ENCODE results near the gene STOX1. TPM values are rescaled to one million over a fixed set of nuclear protein-coding genes. Genes with fewer than 3 reads are reported as not detected.
"Not testable (repeated sequence)": the region's sequence is repeated elsewhere in the genome, so short reads cannot be mapped to it uniquely, and the experiment has no call there.

The STOX1 gene
- total RNA-seq, 1 experiment from 2014 or later: 1.4 TPM

DNA sequence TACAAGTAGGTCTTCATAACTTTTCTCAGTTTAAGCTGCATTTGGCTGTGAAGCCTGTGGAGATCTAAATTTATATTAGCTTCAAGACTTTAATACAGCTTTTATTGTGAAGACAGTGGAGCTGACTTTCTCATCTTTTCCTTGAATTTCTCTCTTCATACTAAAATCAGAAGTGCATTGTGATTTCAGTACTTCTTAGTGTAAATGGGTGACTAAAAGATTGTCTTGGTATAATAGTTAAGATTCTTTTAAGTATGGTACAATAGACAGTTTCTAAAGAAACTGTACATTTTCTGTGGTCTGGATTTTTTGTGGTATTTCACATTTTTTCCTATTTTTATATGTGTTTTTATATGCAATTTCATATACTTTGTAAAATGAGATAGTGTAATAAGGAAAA is 107.7 kb downstream of the STOX1 start:
- Histone ChIP-seq H3F3A (ENCODE audit: low read length, unreplicated experiment) (no peaks in the 10 kb centered on the region), H3K27me3 (ENCODE audit: low read length) (no peaks in the 10 kb centered on the region), H3K4me1 (ENCODE audit: insufficient read depth, low read length) (no peaks in the 10 kb centered on the region), H3K4me3 (ENCODE audit: low read length) (no peak overlapping the region), H4K20me1 (ENCODE audit: low read length) (no peaks in the 10 kb centered on the region), H3K9me3 (ENCODE audit: low read length) (no peaks in the 10 kb centered on the region), H3K9me2 (replicated peaks; ENCODE audit: low read length) (no peaks in the 10 kb centered on the region), H3K36me3 (ENCODE audit: low read depth, low read length) (peaks cover 37% of the 10 kb centered on the region), H3K9ac (ENCODE audit: low read length) (no peak overlapping the region), H3K79me2 (ENCODE audit: low read length) (no peaks in the 10 kb centered on the region), H2AFZ (ENCODE audit: low read length) (no peak overlapping the region), H3K4me2 (ENCODE audit: low read length) (no peak overlapping the region), H3K27ac (ENCODE audit: low read length) (no peak overlapping the region)
- no peak for TF ChIP-seq EZH2phosphoT487 (IDR thresholded peaks at IDR 0.05; ENCODE audit: borderline replicate concordance, low read length)
- TF ChIP-seq, protein P1, sequence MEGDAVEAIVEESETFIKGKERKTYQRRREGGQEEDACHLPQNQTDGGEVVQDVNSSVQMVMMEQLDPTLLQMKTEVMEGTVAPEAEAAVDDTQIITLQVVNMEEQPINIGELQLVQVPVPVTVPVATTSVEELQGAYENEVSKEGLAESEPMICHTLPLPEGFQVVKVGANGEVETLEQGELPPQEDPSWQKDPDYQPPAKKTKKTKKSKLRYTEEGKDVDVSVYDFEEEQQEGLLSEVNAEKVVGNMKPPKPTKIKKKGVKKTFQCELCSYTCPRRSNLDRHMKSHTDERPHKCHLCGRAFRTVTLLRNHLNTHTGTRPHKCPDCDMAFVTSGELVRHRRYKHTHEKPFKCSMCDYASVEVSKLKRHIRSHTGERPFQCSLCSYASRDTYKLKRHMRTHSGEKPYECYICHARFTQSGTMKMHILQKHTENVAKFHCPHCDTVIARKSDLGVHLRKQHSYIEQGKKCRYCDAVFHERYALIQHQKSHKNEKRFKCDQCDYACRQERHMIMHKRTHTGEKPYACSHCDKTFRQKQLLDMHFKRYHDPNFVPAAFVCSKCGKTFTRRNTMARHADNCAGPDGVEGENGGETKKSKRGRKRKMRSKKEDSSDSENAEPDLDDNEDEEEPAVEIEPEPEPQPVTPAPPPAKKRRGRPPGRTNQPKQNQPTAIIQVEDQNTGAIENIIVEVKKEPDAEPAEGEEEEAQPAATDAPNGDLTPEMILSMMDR (conservative IDR thresholded peaks at IDR 0.05; ENCODE audit: low read depth, low read length): no peak
- no peak for TF ChIP-seq EZH2 (IDR thresholded peaks at IDR 0.05; ENCODE audit: low read length, unreplicated experiment)
- ChIA-PET CTCF (no interaction called here), POLR2A (ENCODE audit: unreplicated experiment) (no interaction called here)
- ATAC-seq: no peak
- intact Hi-C loops (cut with micrococcal nuclease): no loop called here
- DNase-seq: no peak
- no TSS peak for BruUV-seq (replicated peaks)

DNA sequence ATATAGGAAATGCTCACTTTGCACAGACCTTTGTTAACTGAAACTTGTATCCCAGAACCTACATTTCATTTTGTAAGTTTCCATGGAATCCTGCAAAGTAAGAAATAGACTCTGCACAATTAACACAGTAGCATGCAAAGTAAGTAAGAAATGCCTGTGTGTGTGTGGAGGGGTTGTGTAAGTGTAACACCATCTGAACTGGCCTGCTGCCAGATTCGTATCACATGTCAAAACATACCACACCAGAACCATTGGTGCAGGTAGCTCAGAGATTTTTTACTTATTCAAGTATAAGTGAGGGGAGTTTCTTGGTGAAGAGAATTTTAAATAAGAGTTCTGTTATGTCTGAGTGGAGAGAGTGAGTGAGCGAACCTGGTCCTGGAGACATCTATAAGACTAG is 110.8 kb downstream of the STOX1 start:
- CTCF ChIA-PET: no interaction called here
- no peak overlapping the region for H3K27ac ChIP-seq (ENCODE audit: low read length)
- no peaks in the 10 kb centered on the region for H3K9me3 ChIP-seq (ENCODE audit: low read length)
- ATAC-seq (no peak), DNase-seq (no peak)
- BruUV-seq (replicated peaks): no TSS peak
- H4K20me1 ChIP-seq (ENCODE audit: low read length): no peaks in the 10 kb centered on the region
- H3K4me1 ChIP-seq (ENCODE audit: insufficient read depth, low read length): no peaks in the 10 kb centered on the region
- no peak overlapping the region for H3K9ac ChIP-seq (ENCODE audit: low read length)
- no peak overlapping the region for H3K4me2 ChIP-seq (ENCODE audit: low read length)
- H3K4me3 ChIP-seq (ENCODE audit: low read length): no peak overlapping the region
- H3K9me2 ChIP-seq (replicated peaks; ENCODE audit: low read length): no peaks in the 10 kb centered on the region
- no peaks in the 10 kb centered on the region for H3K79me2 ChIP-seq (ENCODE audit: low read length)
- peaks cover 42% of the 10 kb centered on the region for H3K36me3 ChIP-seq (ENCODE audit: low read depth, low read length)
- POLR2A ChIA-PET (ENCODE audit: unreplicated experiment): no interaction called here
- no peak for TF ChIP-seq EZH2 (IDR thresholded peaks at IDR 0.05; ENCODE audit: low read length, unreplicated experiment)
- TF ChIP-seq EZH2phosphoT487 (IDR thresholded peaks at IDR 0.05; ENCODE audit: borderline replicate concordance, low read length): no peak
- TF ChIP-seq, protein P1 (conservative IDR thresholded peaks at IDR 0.05; ENCODE audit: low read depth, low read length): no peak
- no peak overlapping the region for H2AFZ ChIP-seq (ENCODE audit: low read length)
- no peaks in the 10 kb centered on the region for H3K27me3 ChIP-seq (ENCODE audit: low read length)
- no peaks in the 10 kb centered on the region for H3F3A ChIP-seq (ENCODE audit: low read length, unreplicated experiment)
- intact Hi-C loops (cut with micrococcal nuclease): no loop called here

DNA sequence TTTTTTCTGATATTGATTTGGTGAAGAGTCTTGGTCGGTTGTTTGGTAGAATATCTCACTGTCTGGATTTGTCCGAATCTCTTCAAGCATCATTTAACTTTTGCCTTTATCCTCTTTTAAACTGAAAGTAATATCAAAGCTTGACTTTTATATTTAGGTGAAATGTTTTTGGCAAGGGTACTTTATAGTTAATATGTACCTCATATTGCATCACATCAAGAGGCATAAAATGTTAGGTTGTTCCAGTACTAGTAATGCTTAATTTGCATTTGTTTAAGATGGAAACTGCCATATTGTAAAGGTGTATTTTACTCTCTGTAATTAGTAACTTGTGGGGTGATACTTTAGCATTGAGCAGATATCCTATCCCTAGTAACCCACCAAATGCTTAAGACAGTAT is 111.6 kb downstream of the STOX1 start:
- TF ChIP-seq EZH2 (IDR thresholded peaks at IDR 0.05; ENCODE audit: low read length, unreplicated experiment): no peak
- TF ChIP-seq, protein P1 (conservative IDR thresholded peaks at IDR 0.05; ENCODE audit: low read depth, low read length): no peak
- TF ChIP-seq EZH2phosphoT487 (IDR thresholded peaks at IDR 0.05; ENCODE audit: borderline replicate concordance, low read length): no peak
- Histone ChIP-seq H3K4me1 (ENCODE audit: insufficient read depth, low read length) (no peaks in the 10 kb centered on the region), H3K27ac (ENCODE audit: low read length) (no peak overlapping the region), H3K4me2 (ENCODE audit: low read length) (no peak overlapping the region), H2AFZ (ENCODE audit: low read length) (no peak overlapping the region), H3K27me3 (ENCODE audit: low read length) (no peaks in the 10 kb centered on the region), H3K9me2 (replicated peaks; ENCODE audit: low read length) (no peaks in the 10 kb centered on the region), H3F3A (ENCODE audit: low read length, unreplicated experiment) (no peaks in the 10 kb centered on the region), H3K9me3 (ENCODE audit: low read length) (no peaks in the 10 kb centered on the region), H3K79me2 (ENCODE audit: low read length) (no peaks in the 10 kb centered on the region), H3K9ac (ENCODE audit: low read length) (no peak overlapping the region), H3K4me3 (ENCODE audit: low read length) (no peak overlapping the region), H4K20me1 (ENCODE audit: low read length) (no peaks in the 10 kb centered on the region), H3K36me3 (ENCODE audit: low read depth, low read length) (peaks cover 38% of the 10 kb centered on the region)
- no peak for DNase-seq
- no TSS peak for BruUV-seq (replicated peaks)
- intact Hi-C loops (cut with micrococcal nuclease): no loop called here
- CTCF ChIA-PET: no interaction called here
- POLR2A ChIA-PET (ENCODE audit: unreplicated experiment): no interaction called here
- no peak for ATAC-seq

DNA sequence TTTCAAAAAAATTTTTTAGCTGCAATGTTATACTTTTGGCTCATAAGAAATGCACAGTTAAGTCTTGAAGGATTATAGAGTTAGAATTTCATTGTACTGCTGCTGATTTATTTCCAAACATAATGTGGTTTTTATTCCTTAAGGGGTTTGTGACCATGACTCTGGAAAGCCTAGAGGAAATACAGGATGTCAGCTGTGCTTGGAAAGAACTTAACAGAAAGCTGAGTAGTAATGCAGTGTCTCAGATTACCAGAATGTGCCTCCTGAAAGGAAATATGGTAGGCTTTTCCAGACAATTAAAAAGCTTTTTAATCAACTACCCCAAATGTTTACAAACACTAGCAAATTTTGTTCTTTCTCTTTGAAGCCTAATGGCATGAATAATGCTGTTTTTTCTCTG is 113.6 kb downstream of the STOX1 start:
- H3F3A ChIP-seq (ENCODE audit: low read length, unreplicated experiment); H3K27me3 ChIP-seq (ENCODE audit: low read length); intact Hi-C loops (cut with micrococcal nuclease); H3K9me3 ChIP-seq (ENCODE audit: low read length); BruUV-seq (replicated peaks); H4K20me1 ChIP-seq (ENCODE audit: low read length); H3K79me2 ChIP-seq (ENCODE audit: low read length); H3K4me3 ChIP-seq (ENCODE audit: low read length); H3K4me1 ChIP-seq (ENCODE audit: insufficient read depth, low read length); CTCF ChIA-PET; H3K27ac ChIP-seq (ENCODE audit: low read length); H3K4me2 ChIP-seq (ENCODE audit: low read length); H2AFZ ChIP-seq (ENCODE audit: low read length); ATAC-seq; H3K9me2 ChIP-seq (replicated peaks; ENCODE audit: low read length); DNase-seq; H3K9ac ChIP-seq (ENCODE audit: low read length): not testable (repeated sequence)
- POLR2A ChIA-PET (ENCODE audit: unreplicated experiment): interaction anchor here (0.6 kb wide), 1 partner anchor 41 kb away, joined by 3 read pairs; no protein-coding TSS in a partner anchor
- peaks cover 28% of the 10 kb centered on the region for H3K36me3 ChIP-seq (ENCODE audit: low read depth, low read length)

All from PC-3 (cell line).